ENCODE results near the gene TLR4.

- no peak for TF ChIP-seq EGR1 (conservative IDR thresholded peaks at IDR 0.05)
- TF ChIP-seq REST (IDR thresholded peaks at IDR 0.05; ENCODE audit: borderline replicate concordance), result no peak
- TF ChIP-seq REST (CRISPR knock-in tag; IDR thresholded peaks at IDR 0.05; ENCODE audit: low read depth), result no peak
- TF ChIP-seq MXI1 (IDR thresholded peaks at IDR 0.05; ENCODE audit: low read depth, low read length), result no peak
- TF ChIP-seq CTCF (IDR thresholded peaks at IDR 0.05 in 2 of 3, conservative IDR thresholded peaks at IDR 0.05 in 1 of 3; ENCODE audit: insufficient read depth in 2 of 3, low read depth in 1 of 3, low read length in 3 of 3), result no peak
- no peak for TF ChIP-seq POLR2AphosphoS5 (IDR thresholded peaks at IDR 0.05; ENCODE audit: control insufficient read depth, insufficient read depth, low read depth, low read length)
- no peak for TF ChIP-seq CREB1 (IDR thresholded peaks at IDR 0.05)
- no peak for TF ChIP-seq CREB1 (CRISPR knock-in tag; IDR thresholded peaks at IDR 0.05)
- TF ChIP-seq RAD51 (IDR thresholded peaks at IDR 0.05; ENCODE audit: borderline replicate concordance, low read depth), result no peak
Measured at GRCh38 chr9:117746263-117746662, 42.1 kb downstream of the TLR4 start.

All from K562 (cell line).